Measurements from ENCODE around the gene RNF207.

DNA sequence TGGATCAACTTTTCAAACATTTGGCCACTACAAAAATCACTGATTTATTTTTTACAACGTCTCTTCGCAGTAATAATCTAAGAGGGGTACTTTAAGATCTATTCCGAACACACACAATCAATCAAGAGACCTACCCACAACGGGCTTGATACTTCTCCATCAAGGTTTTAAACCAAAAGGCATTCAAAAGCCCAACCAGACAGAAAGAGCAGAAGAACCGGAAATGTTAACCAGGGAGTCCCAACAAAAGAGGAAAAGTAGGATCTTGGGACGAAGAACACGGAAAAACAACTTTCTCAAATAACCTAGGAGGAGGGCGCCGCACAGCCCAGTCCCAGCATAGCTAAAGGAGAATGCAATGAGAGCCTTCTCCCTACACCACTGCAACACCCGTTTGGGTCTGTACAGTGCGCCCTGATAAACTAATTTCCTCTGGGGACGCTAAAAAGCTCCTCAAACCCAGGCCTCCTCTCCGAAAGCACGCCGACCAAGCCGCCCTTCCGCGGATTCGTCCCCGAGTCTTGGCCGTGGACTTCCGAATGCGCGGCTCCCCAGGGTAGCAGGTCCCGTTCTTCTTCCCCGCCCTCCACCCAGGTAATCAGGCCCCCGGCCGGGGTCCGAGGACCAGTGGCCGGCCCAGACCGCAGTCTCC lies 7.1 kb upstream of the RNF207 start:
- TF ChIP-seq TAF1 (IDR thresholded peaks at IDR 0.05; ENCODE audit: low read depth), result no peak
- no peak for TF ChIP-seq NFIC (IDR thresholded peaks at IDR 0.05)
- TF ChIP-seq, protein P1, sequence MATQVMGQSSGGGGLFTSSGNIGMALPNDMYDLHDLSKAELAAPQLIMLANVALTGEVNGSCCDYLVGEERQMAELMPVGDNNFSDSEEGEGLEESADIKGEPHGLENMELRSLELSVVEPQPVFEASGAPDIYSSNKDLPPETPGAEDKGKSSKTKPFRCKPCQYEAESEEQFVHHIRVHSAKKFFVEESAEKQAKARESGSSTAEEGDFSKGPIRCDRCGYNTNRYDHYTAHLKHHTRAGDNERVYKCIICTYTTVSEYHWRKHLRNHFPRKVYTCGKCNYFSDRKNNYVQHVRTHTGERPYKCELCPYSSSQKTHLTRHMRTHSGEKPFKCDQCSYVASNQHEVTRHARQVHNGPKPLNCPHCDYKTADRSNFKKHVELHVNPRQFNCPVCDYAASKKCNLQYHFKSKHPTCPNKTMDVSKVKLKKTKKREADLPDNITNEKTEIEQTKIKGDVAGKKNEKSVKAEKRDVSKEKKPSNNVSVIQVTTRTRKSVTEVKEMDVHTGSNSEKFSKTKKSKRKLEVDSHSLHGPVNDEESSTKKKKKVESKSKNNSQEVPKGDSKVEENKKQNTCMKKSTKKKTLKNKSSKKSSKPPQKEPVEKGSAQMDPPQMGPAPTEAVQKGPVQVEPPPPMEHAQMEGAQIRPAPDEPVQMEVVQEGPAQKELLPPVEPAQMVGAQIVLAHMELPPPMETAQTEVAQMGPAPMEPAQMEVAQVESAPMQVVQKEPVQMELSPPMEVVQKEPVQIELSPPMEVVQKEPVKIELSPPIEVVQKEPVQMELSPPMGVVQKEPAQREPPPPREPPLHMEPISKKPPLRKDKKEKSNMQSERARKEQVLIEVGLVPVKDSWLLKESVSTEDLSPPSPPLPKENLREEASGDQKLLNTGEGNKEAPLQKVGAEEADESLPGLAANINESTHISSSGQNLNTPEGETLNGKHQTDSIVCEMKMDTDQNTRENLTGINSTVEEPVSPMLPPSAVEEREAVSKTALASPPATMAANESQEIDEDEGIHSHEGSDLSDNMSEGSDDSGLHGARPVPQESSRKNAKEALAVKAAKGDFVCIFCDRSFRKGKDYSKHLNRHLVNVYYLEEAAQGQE (IDR thresholded peaks at IDR 0.05; ENCODE audit: low read depth), result no peak
- no peak for TF ChIP-seq ZBTB7A (IDR thresholded peaks at IDR 0.05; ENCODE audit: low read depth)
- no peak for TF ChIP-seq EP300 (IDR thresholded peaks at IDR 0.05; ENCODE audit: borderline replicate concordance)
- TF ChIP-seq, protein P2, sequence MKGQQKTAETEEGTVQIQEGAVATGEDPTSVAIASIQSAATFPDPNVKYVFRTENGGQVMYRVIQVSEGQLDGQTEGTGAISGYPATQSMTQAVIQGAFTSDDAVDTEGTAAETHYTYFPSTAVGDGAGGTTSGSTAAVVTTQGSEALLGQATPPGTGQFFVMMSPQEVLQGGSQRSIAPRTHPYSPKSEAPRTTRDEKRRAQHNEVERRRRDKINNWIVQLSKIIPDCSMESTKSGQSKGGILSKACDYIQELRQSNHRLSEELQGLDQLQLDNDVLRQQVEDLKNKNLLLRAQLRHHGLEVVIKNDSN (IDR thresholded peaks at IDR 0.05), result no peak
- TF ChIP-seq TCF12 (IDR thresholded peaks at IDR 0.05; ENCODE audit: low read depth), result no peak
- TF ChIP-seq CREB1 (IDR thresholded peaks at IDR 0.05; ENCODE audit: low read depth), result no peak
- TF ChIP-seq TEAD4 (IDR thresholded peaks at IDR 0.05), result no peak
- no peak for TF ChIP-seq CEBPB (IDR thresholded peaks at IDR 0.05)
- TF ChIP-seq, protein P3, sequence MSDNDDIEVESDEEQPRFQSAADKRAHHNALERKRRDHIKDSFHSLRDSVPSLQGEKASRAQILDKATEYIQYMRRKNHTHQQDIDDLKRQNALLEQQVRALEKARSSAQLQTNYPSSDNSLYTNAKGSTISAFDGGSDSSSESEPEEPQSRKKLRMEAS (IDR thresholded peaks at IDR 0.05), result no peak
- TF ChIP-seq EGR1 (IDR thresholded peaks at IDR 0.05), result no peak
- TF ChIP-seq FOXM1 (IDR thresholded peaks at IDR 0.05; ENCODE audit: borderline replicate concordance, low read depth), result no peak
- no peak for TF ChIP-seq RAD21 (IDR thresholded peaks at IDR 0.05; ENCODE audit: low read depth)
